Osteoblast (primary cell): ENCODE results near the gene SLC25A34. TPM values are rescaled to one million over a fixed set of nuclear protein-coding genes. Genes with fewer than 3 reads are reported as not detected.

ENCODE experiments used
- DNase-seq: peaks from one replicate; pipeline ENCODE4 v3.0.0; 2011; ENCODE audit warnings: low spot score, mixed read lengths; ENCODE audit not compliant: insufficient read length; ENCODE audit errors: missing footprints
- H2AFZ ChIP-seq: 2 replicates; pipeline ENCODE4 v1.6.0; 2011; ENCODE audit warnings: mild to moderate bottlenecking, low read length
- H3K27ac ChIP-seq: 2 replicates; pipeline ENCODE4 v1.5.1; 2011; ENCODE audit warnings: mild to moderate bottlenecking, low read depth, low read length, moderate library complexity
- H3K27me3 ChIP-seq: 2 replicates; pipeline ENCODE4 v1.6.0; 2012; ENCODE audit warnings: mild to moderate bottlenecking, control low read depth, inconsistent platforms, low read length, moderate library complexity; ENCODE audit not compliant: insufficient read depth
- H3K36me3 ChIP-seq: 2 replicates; pipeline ENCODE4 v1.5.1; 2011; ENCODE audit warnings: mild to moderate bottlenecking, low read length, control low read depth, moderate library complexity; ENCODE audit not compliant: insufficient read depth
- H3K4me1 ChIP-seq: 2 replicates; pipeline ENCODE4 v1.5.1; 2011; ENCODE audit warnings: mild to moderate bottlenecking, low read length, control low read depth, moderate library complexity; ENCODE audit not compliant: insufficient read depth
- H3K4me2 ChIP-seq: 2 replicates; pipeline ENCODE4 v1.6.0; 2011; ENCODE audit warnings: mild to moderate bottlenecking, low read length; ENCODE audit not compliant: insufficient read depth
- H3K4me3 ChIP-seq: fragments of 200-600 bp; sonication (generic); 3 replicates; pipeline ENCODE4 v1.5.1; 2012; ENCODE audit warnings: mild to moderate bottlenecking, low read length, inconsistent platforms; ENCODE audit not compliant: insufficient read depth
- H3K79me2 ChIP-seq: 2 replicates; pipeline ENCODE4 v1.6.0; 2012; ENCODE audit warnings: mild to moderate bottlenecking, low read length, control low read depth, inconsistent platforms; ENCODE audit not compliant: insufficient read depth
- H3K9me3 ChIP-seq: 2 replicates; pipeline ENCODE4 v1.5.1; 2011; ENCODE audit warnings: low read depth, low read length, control low read depth
- H4K20me1 ChIP-seq: 2 replicates; pipeline ENCODE4 v1.6.0; 2012; ENCODE audit warnings: mild to moderate bottlenecking, low read length, control low read depth; ENCODE audit not compliant: insufficient read depth
- CTCF ChIP-seq: IDR thresholded peaks from 2 replicates; pipeline ENCODE4 v1.5.1; 2011; ENCODE audit warnings: mild to moderate bottlenecking, low read depth, low read length, moderate library complexity; ENCODE audit errors: extremely low read depth
- total RNA-seq: library from RNA; depleted of rRNA; stranded (reverse); fragments of >200 nt; gene quantifications from 2 replicates; pipeline ENCODE4 v1.2.3, GENCODE V29; 2012

The SLC25A34 gene
- total RNA-seq, 1 donor, result 1.4 TPM

- Histone ChIP-seq H3K4me2 (peak overlapping the region; percentile 83), H3K79me2 (peaks cover 86% of the 10 kb centered on the region), H3K4me1 (peaks cover 27% of the 10 kb centered on the region), H3K27ac (peak overlapping the region; percentile 96), H2AFZ (no peak overlapping the region), H3K27me3 (no peaks in the 10 kb centered on the region), H3K9me3 (no peaks in the 10 kb centered on the region), H3K36me3 (peaks cover 12% of the 10 kb centered on the region), H3K4me3 (no peak overlapping the region), H4K20me1 (peaks cover 15% of the 10 kb centered on the region)
- DNase-seq, result peak; percentile 66
- no peak for TF ChIP-seq CTCF
Measured at GRCh38 chr1:15704526-15705183, 31.4 kb upstream of the SLC25A34 start.

DNA sequence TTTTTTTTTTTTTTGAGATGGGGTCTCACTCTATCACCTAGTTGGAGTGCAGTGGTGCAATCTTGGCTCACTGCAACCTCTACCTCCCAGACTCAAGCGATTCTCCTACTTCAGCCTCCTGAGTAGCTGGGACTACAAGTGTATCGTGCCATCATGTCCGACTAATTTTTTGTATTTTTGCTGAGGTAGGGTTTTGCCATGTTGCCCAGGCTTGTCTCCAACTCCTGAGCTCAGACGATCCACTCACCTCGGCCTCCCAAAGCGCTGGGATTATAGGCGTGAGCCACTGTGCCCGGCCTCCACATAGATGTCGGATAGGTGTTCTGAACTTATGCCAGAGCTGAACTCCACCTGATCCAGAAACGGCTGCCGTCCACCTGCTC is 30.9 kb upstream of the SLC25A34 start:
- no peak overlapping the region for H3K4me2 ChIP-seq
- peaks cover 26% of the 10 kb centered on the region for H3K4me1 ChIP-seq
- peaks cover 9% of the 10 kb centered on the region for H4K20me1 ChIP-seq
- no peak for DNase-seq
- H3K27ac ChIP-seq, result no peak overlapping the region
- H3K27me3 ChIP-seq, result no peaks in the 10 kb centered on the region
- peaks cover 12% of the 10 kb centered on the region for H3K36me3 ChIP-seq
- no peaks in the 10 kb centered on the region for H3K9me3 ChIP-seq
- H3K79me2 ChIP-seq, result peaks cover 84% of the 10 kb centered on the region
- no peak overlapping the region for H3K4me3 ChIP-seq
- H2AFZ ChIP-seq, result no peak overlapping the region
- no peak for TF ChIP-seq CTCF

DNA sequence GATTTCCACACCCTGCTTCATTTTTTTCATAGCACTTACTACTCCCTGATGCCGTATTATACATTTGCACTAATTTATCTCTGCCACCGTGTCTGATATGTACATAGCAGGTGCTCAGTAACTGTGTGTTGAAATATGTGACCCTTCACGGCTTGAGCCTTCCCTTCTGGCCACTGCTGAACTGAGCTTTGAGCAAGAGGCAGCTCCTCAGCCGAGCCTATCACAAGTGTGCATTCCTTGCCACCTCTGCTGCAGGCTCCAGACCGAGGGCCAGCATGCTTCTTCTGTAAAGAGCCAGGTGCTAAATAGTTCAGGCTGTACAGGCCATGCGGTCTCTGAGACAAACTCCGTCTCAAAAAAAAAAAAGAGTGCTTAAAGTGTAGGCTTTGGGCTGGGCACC is 29.3 kb upstream of the SLC25A34 start:
- no peak for TF ChIP-seq CTCF
- Histone ChIP-seq H3K27ac (no peak overlapping the region), H2AFZ (no peak overlapping the region), H3K4me2 (no peak overlapping the region), H3K4me3 (no peak overlapping the region), H3K79me2 (peaks cover 85% of the 10 kb centered on the region), H4K20me1 (peaks cover 6% of the 10 kb centered on the region), H3K4me1 (peaks cover 22% of the 10 kb centered on the region), H3K27me3 (no peaks in the 10 kb centered on the region), H3K36me3 (peaks cover 8% of the 10 kb centered on the region), H3K9me3 (no peaks in the 10 kb centered on the region)
- peak; percentile 37 for DNase-seq

DNA sequence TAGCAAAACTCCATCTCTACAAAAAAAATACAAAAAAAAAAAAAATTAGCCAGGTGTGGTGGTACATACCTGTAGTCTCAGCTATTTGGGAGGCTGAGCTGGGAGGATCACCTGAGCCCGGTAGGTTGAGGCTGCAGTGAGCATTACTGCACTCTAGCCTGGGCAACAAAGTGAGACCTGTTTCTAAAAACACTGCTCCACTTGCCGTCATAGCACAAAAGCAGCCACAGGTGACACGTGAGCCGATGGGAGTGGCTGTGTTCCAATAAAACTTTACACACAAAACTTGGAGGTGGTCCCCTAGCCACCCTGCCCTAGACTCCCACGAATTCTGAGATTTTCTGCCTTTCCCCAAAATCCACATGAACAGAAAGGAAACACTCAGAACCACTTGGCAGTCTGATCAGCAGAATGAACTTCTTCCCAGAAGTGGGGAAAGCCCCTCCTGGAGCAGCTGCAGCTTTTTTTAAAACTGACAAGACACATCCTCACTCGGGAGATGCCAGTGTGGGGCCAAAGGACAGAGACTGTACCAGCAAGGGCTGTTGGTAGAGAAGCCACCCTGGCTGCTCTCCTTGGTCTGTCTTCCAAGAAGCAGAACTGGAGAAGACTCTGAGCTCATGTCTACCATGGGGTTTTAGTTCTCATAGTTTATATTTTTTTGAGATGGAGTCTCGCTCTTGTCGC is 28.7 kb upstream of the SLC25A34 start:
- Histone ChIP-seq H3K36me3 (peaks cover 8% of the 10 kb centered on the region), H3K4me3 (no peak overlapping the region), H3K27me3 (no peaks in the 10 kb centered on the region), H3K4me2 (no peak overlapping the region), H4K20me1 (peaks cover 10% of the 10 kb centered on the region), H2AFZ (no peak overlapping the region), H3K79me2 (peaks cover 83% of the 10 kb centered on the region), H3K27ac (no peak overlapping the region), H3K4me1 (peaks cover 22% of the 10 kb centered on the region), H3K9me3 (no peaks in the 10 kb centered on the region)
- no peak for TF ChIP-seq CTCF
- DNase-seq, result peak; percentile 30
